Measurements from ENCODE around the gene ZBTB26.
"Not testable (repeated sequence)": the region's sequence is repeated elsewhere in the genome, so short reads cannot be mapped to it uniquely, and the experiment has no call there.

The ZBTB26 gene

DNA sequence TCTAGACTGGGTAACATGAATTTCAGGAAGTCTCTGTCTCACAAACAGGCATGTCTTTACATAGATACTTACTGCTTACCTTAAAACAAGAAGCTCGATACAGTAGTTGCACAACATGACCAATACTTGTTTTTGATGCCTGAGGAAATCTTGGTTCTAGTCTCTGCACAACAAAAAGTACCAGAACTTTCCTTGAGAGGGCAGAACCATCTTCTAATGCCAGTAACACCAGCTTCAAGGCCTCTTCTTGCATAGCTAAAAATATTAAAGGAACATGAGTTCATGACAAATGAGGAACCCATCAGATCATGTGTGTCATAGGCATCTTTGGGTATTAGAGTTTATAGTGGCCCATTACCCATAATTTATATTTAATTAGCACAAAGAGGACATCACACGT lies 48.2 kb downstream of the ZBTB26 start:
- DNase-seq (ENCODE audit: low spot score), result no peak
- in situ Hi-C loops (cut with MboI; ENCODE audit: low pct_unique_long_range_greater_than_20kb, low sequenced_read_pairs, unreplicated experiment), result no loop called here
- TF ChIP-seq, protein P1, sequence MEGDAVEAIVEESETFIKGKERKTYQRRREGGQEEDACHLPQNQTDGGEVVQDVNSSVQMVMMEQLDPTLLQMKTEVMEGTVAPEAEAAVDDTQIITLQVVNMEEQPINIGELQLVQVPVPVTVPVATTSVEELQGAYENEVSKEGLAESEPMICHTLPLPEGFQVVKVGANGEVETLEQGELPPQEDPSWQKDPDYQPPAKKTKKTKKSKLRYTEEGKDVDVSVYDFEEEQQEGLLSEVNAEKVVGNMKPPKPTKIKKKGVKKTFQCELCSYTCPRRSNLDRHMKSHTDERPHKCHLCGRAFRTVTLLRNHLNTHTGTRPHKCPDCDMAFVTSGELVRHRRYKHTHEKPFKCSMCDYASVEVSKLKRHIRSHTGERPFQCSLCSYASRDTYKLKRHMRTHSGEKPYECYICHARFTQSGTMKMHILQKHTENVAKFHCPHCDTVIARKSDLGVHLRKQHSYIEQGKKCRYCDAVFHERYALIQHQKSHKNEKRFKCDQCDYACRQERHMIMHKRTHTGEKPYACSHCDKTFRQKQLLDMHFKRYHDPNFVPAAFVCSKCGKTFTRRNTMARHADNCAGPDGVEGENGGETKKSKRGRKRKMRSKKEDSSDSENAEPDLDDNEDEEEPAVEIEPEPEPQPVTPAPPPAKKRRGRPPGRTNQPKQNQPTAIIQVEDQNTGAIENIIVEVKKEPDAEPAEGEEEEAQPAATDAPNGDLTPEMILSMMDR (IDR thresholded peaks at IDR 0.05; ENCODE audit: extremely low read depth, insufficient read depth, missing control alignments), result no peak

DNA sequence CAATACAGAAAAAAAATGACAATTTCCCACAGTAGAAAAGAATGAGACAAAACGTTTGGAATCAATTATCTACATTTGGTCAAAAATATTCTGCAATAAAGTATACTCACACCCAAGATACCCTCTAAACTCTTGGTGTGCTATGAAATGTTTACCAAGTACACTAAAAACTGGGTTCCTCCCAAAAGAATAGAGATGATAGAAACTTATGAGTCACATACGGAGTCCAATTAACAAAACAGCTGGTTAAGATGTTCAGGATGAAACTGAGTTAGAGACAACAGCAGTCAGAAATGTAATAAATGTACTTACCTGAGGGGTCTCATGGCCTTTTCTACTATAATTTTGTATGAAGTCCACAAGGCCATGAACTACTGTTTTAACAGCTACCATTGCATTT lies 51.9 kb downstream of the ZBTB26 start:
- TF ChIP-seq, protein P1 (IDR thresholded peaks at IDR 0.05; ENCODE audit: extremely low read depth, insufficient read depth, missing control alignments), result no peak
- in situ Hi-C loops (cut with MboI; ENCODE audit: low pct_unique_long_range_greater_than_20kb, low sequenced_read_pairs, unreplicated experiment), result no loop called here
- no peak for DNase-seq (ENCODE audit: low spot score)

DNA sequence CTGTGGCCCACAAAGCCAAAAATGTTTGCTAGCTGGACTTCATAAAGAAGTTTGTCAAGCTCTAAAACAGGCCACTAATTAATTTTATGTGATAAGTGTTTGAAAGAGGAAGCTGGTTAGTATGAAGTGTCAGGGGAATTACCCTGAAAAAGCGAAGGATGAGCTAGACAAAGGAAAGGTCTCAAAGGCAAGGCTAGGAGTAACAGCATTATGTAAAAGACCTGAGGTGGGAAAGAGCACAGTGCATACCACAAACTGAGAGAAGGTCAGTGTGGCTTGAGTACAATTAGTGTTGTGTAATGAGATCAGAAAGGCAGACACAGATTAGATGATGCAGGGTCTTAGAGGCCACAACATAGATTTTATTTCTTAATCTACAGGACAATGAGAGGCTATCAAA lies 55.8 kb downstream of the ZBTB26 start:
- TF ChIP-seq, protein P1 (IDR thresholded peaks at IDR 0.05; ENCODE audit: extremely low read depth, insufficient read depth, missing control alignments), result no peak
- DNase-seq (ENCODE audit: low spot score), result peak; percentile 31
- in situ Hi-C loops (cut with MboI; ENCODE audit: low pct_unique_long_range_greater_than_20kb, low sequenced_read_pairs, unreplicated experiment), result no loop called here

GRCh38 chr9:122867276-122867675 lies 64.0 kb downstream of the ZBTB26 start:
- in situ Hi-C loops (cut with MboI; ENCODE audit: low pct_unique_long_range_greater_than_20kb, low sequenced_read_pairs, unreplicated experiment); DNase-seq (ENCODE audit: low spot score): not testable (repeated sequence)

DNA sequence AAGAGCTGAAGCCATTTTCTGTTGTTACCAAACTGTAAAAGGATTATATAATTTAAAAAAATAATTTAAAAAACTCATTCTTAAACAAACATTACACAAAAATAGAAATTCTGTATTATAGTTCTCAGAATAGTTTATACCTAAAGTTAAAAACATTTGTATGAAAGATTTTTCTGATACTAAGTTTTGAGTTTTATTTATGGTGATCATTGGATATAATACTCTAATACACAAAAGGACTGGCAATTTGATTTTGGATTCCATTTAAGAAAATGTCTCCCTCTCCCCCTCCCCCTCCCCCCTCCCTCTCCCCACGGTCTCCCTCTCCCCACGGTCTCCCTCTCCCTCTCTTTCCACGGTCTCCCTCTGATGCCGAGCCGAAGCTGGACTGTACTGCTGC lies 65.2 kb downstream of the ZBTB26 start:
- TF ChIP-seq, protein P1 (IDR thresholded peaks at IDR 0.05; ENCODE audit: extremely low read depth, insufficient read depth, missing control alignments), result no peak
- no peak for DNase-seq (ENCODE audit: low spot score)
- in situ Hi-C loops (cut with MboI; ENCODE audit: low pct_unique_long_range_greater_than_20kb, low sequenced_read_pairs, unreplicated experiment), result no loop called here
